HG02973 (cell line): Measurements from ENCODE around the gene PIAS4.
"Not testable (repeated sequence)": the region's sequence is repeated elsewhere in the genome, so short reads cannot be mapped to it uniquely, and the experiment has no call there.

ENCODE experiments used
- ATAC-seq: cut with Tn5 transposase; IDR thresholded peaks from one replicate; pipeline ENCODE4 v1.9.1; 2021; ENCODE audit warnings: moderate library complexity; ENCODE audit not compliant: unreplicated experiment

Gene PIAS4

DNA sequence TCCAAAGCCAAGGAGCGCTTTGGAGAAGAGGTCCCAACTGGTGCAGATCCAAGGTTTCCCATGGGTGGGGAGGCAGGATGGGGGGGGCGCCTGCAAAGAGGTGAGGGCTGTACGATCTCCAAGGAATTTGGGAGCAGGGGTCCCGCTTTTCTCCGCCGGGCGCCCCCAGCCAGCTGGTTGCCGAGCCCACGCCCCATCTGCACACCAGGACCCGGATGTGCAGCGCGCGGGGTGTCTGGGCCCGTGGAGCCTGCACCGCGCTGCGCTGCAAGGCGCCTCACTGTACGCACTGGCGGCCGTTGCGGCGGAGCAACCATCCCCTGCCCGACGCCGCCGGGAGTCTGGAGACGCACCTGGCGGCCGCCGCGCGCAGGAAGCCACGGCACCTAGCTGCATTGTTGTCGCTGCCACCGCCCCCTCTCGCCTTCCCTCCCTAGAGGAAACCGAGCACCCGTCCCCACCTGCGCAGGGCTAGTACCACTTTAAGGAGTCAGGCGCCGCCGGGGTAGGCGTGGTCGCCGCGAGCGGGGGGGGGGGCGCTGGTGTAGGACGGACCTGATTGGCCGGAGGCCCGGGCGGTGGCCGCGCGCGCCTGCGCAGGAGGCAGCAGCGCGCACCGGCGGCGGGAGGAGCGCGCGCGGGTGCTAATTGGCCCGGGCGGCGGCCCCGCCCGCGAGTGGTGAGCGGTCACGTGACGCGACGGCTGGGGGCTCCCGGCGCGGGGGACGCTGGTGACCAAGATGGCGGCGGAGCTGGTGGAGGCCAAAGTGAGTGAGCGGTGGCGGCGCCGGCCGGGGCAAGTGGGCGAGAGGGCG, at the start of gene PIAS4:
TSS of gene PIAS4 (plus strand) at position 716 of the 815 bp plus-strand sequence. CDS start at position 741, 25 bp downstream.
- peak; percentile 70 for ATAC-seq

DNA sequence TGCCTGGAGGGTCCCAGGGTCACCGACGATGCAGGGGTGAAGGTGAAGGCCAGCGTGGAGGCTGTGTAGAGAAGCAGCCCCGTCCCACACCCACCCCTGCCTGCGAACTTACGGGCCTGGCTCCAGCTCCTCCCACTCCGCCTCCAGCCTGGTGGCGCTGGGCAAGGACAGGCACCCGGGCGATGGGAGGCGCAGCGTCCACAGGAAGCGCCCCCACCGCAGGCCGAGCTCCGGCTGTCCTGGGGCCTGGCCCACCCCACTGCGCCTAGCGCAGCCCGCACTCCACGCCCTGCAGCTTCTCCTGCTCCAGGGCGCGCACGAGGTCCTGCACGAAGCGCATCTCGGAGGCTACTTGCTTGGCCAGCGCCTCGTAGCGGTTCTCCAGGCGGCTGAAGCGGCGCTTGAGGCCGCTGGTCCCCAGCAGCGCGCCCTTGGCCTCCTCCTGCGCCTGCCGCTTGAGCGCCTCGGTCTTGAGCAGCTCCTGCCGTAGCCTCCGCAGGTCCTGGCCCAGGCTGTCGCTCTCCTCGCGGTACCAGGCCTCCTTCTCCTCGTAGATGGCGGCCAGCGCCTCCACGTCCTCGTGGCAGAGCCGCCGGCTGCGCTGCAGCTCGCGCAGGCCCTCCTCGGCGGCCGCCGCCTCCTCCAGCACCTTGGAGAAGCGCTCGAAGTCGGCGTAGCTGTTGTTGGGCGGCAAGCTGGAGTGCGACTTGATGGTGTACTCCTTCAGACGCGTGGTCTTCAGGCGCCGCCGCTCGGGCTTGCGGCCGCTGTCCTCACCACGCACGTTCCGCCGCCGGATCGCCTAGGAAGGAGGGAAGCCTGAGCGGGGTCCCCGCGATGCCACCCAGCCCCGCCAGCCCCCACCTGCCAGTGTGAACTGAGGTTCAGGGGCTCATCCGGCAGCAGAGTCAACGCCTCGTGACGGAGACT, 48.4 kb upstream of the PIAS4 start:
- no peak for ATAC-seq

GRCh38 chr19:3959766-3960131, 47.8 kb upstream of the PIAS4 start:
- no peak for ATAC-seq

GRCh38 chr19:3961007-3961406, 46.5 kb upstream of the PIAS4 start:
- ATAC-seq: no peak

- ATAC-seq: no peak
Observed at GRCh38 chr19:3963458-3964255, 43.9 kb upstream of the PIAS4 start.

- no peak for ATAC-seq
Observed at GRCh38 chr19:3964256-3965194, 43.0 kb upstream of the PIAS4 start.

DNA sequence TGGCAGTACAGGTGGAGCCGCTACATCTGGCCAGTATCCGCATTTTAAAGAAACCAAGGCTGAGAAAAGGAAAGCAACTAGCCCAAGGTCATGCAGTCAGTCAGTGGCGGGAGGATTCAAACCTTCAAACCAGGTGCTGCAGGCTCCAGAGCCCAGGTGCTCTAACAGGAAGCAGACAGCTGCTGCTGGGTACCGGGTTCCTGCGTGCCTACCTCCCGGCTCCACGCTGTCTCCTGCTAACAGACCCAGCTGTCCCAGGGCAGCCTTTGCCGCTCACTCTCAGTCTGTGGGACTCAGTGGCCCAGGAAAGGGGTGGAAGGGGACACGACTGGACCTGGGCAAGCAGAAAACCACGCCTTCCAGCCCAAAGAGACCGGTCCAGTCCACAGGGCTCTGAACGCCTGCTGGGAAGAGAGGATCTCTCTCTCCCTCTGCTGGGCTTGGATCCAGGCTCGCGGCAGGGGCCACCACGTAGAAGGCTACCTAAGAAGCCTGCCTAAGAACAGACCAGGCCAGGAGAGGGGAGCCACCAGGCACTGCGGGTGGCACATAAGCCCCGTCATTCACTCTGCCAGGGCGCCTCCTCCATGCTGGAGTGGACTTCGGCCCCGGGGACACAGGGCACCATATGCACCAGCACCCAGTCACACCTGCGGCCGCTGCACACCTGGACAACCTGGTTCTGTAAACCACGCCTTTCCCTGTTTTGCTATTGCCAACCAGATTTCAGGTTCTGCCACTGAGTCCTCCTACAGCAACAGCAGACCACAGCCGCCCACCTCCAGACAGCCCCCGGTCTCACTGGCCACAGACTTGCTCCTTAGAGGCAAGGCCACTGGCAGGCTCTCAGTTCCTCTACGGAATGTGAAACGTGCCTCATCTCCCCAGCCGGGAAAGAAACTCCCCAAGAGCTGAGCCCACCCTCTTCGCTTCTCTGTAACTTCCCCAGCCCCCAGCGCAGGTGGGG, 41.2 kb upstream of the PIAS4 start:
- ATAC-seq: no peak

GRCh38 chr19:3967983-3968382, 39.6 kb upstream of the PIAS4 start:
- not testable (repeated sequence) for ATAC-seq

- ATAC-seq: no peak
Observed at GRCh38 chr19:3968556-3969434, 38.7 kb upstream of the PIAS4 start.

GRCh38 chr19:3969435-3970312, 37.9 kb upstream of the PIAS4 start:
- no peak for ATAC-seq

- ATAC-seq: no peak
Observed at GRCh38 chr19:3970313-3970807, 37.2 kb upstream of the PIAS4 start.

DNA sequence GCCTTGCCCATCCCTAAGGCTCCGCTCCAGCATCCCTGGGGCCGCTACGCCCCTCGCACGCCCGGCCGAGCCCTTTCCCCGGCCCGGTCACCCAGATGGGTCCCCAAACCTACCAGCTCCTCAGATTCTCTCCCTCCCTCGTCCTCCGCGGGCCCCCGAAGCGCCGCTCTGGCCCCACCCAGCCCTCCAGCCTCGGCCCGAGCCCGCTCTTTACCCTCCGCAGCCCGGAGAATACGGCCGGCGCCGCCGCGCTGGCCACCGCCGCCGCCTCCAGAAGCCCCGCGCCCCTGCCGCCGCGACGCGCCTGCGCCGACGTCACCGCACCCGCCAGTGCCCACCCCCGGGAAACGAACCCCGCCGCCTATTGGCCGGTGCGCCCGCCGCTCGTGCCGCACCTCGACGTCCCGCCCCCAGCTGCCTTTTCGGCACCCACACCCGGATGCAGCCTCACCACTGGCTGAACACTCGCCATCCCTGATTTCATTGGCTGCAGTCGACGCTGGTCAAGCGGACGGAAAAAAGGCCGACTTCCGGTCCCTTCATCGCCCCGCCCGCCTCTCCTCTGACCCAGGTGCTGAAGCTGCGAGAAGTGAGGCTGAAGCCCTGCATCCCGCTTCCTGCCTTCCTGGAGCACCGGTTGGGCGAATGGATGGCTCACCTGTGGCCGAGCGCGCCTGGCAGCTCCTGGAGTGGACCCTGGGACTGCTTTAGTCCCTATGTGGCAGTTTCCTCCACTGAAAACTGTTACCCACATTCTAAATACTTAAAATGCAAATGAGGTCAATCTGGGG, 36.5 kb upstream of the PIAS4 start, which contains the start of gene DAPK3:
TSS of gene DAPK3 (minus strand) at position 292 of the 791 bp plus-strand sequence. CDS start 1,364 bp downstream, outside the sequence.
- peak; percentile 82 for ATAC-seq

GRCh38 chr19:3975144-3975543, 32.4 kb upstream of the PIAS4 start:
- ATAC-seq: no peak

GRCh38 chr19:3975637-3976087, 31.9 kb upstream of the PIAS4 start:
- ATAC-seq: no peak

GRCh38 chr19:3976495-3977241, 30.9 kb upstream of the PIAS4 start:
- ATAC-seq: no peak
